ENCODE results near the gene OR10G8.
A peak's percentile ranks its signal among the peaks of the same experiment; 100 is the strongest.

DNA sequence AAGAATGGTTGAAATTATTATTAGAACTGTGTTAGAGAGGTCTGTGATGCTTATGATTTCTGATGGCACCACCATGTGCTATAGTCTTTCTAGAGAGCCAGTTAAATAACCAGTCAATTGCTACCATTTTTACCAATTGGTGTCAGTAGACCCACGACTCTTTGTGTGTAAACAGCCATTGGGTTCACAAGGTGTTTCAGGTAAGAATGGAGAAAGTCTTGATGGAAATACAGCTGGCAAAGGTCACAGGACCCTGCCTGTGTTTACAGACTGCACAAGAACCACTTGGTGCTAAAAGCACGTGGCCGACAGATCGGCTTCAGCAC is 45.0 kb downstream of the OR10G8 start:
- TF ChIP-seq, protein P1, sequence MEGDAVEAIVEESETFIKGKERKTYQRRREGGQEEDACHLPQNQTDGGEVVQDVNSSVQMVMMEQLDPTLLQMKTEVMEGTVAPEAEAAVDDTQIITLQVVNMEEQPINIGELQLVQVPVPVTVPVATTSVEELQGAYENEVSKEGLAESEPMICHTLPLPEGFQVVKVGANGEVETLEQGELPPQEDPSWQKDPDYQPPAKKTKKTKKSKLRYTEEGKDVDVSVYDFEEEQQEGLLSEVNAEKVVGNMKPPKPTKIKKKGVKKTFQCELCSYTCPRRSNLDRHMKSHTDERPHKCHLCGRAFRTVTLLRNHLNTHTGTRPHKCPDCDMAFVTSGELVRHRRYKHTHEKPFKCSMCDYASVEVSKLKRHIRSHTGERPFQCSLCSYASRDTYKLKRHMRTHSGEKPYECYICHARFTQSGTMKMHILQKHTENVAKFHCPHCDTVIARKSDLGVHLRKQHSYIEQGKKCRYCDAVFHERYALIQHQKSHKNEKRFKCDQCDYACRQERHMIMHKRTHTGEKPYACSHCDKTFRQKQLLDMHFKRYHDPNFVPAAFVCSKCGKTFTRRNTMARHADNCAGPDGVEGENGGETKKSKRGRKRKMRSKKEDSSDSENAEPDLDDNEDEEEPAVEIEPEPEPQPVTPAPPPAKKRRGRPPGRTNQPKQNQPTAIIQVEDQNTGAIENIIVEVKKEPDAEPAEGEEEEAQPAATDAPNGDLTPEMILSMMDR (IDR thresholded peaks at IDR 0.05), result peak; percentile 52
- no peak for TF ChIP-seq ZFX (IDR thresholded peaks at IDR 0.05; ENCODE audit: borderline replicate concordance)

Measured in 22Rv1 (cell line).